HCT116 (cell line): ENCODE results near the gene DYNC2LI1. TPM values are rescaled to one million over a fixed set of nuclear protein-coding genes. Genes with fewer than 3 reads are reported as not detected.

Experiments
- ATAC-seq: fragments of 200-7000 bp; cut with Tn5 transposase; 2 replicates; pipeline ENCODE4 v1.9.1; 2020; ENCODE audit warnings: mild to moderate bottlenecking, moderate library complexity
- BruUV-seq: library from RNA; stranded (reverse); fragments of 400-500 nt; replicated peaks from 2 replicates; lab custom pipeline; 2021; lab: Mats Ljungman, UMichigan
- CTCF ChIA-PET: fragments of 300-600 bp; sonication (Branson Sonifier 250); formaldehyde crosslinking; loops from one replicate; lab custom pipeline; 2021; ENCODE audit warnings: antibody characterized with exemption; lab: Charles Lee
- POLR2A ChIA-PET: fragments of 300-600, 350-600 bp; sonication (Branson Sonifier 250); formaldehyde crosslinking; loops from one replicate; lab custom pipeline; 2021; ENCODE audit warnings: antibody characterized with exemption; lab: Charles Lee
- RAD21 ChIA-PET, 2 experiments: fragments of 300-600 bp; sonication (Branson Sonifier 250); formaldehyde crosslinking; loops; one replicate each; lab custom pipeline; 2023; ENCODE audit warnings: low total read pairs in 2 of 2; ENCODE audit not compliant: uncharacterized antibody in 2 of 2, unreplicated experiment in 2 of 2, low non-redundant PET in 1 of 2; lab: Charles Lee
- DNase-seq: peaks from one replicate; pipeline ENCODE4 v3.0.0-alpha.2; 2010; ENCODE audit warnings: low read depth, low spot score
- H2AFZ ChIP-seq: fragments of 200-600 bp; shearing (Covaris generic), sonication (generic); 2 replicates; pipeline ENCODE4 v1.6.1; 2017; ENCODE audit warnings: low read depth, mixed run types, mixed read lengths, antibody characterized with exemption, low read length; ENCODE audit not compliant: poor library complexity, severe bottlenecking
- H3K27ac ChIP-seq: 2 replicates; pipeline ENCODE4 v1.5.1; 2012; ENCODE audit warnings: low read depth, low read length
- H3K27me3 ChIP-seq: fragments of 200-600 bp; sonication (generic); 2 replicates; pipeline ENCODE4 v1.6.1; 2016; ENCODE audit warnings: mixed run types, low read length, mixed read lengths; ENCODE audit not compliant: insufficient read depth
- H3K36me3 ChIP-seq, 2 experiments: fragments of 200-500 bp in 1 of 2; fragments of 200-600 bp in 1 of 2; sonication (Bioruptor generic) in 1 of 2; sonication (generic) in 1 of 2; 2 replicates each; pipeline versions ENCODE4 v1.5.1 to v1.6.1; 2014 to 2016; ENCODE audit warnings: low read length in 2 of 2, inconsistent platforms in 1 of 2, mixed read lengths in 1 of 2, mixed run types in 1 of 2; ENCODE audit not compliant: insufficient read depth in 2 of 2, control insufficient read depth in 1 of 2
- H3K4me1 ChIP-seq, 2 experiments: fragments of 200-600 bp in 1 of 2; sonication (generic) in 1 of 2; 2 replicates each; pipeline versions ENCODE4 v1.5.1 to v1.6.1; 2012 to 2017; ENCODE audit warnings: low read length in 2 of 2, inconsistent platforms in 1 of 2, mild to moderate bottlenecking in 1 of 2, mixed read lengths in 1 of 2, mixed run types in 1 of 2, moderate library complexity in 1 of 2; ENCODE audit not compliant: insufficient read depth in 2 of 2, control insufficient read depth in 1 of 2
- H3K4me2 ChIP-seq: fragments of 200-600 bp; sonication (generic); 2 replicates; pipeline ENCODE4 v1.6.1; 2017; ENCODE audit warnings: mixed run types, low read length, mixed read lengths
- H3K4me3 ChIP-seq, 2 experiments: fragments of 200-600 bp in 1 of 2; sonication (generic) in 1 of 2; replicated peaks in 1 of 2; 2 replicates each; pipeline ENCODE4 v1.5.1; 2011 to 2016; ENCODE audit warnings: low read length in 2 of 2, control low read depth in 1 of 2, low read depth in 1 of 2, mild to moderate bottlenecking in 1 of 2, mixed read lengths in 1 of 2, mixed run types in 1 of 2
- H3K79me2 ChIP-seq: fragments of 200-600 bp; sonication (generic); 2 replicates; pipeline ENCODE4 v1.6.1; 2017; ENCODE audit warnings: mild to moderate bottlenecking, mixed run types, low read length, moderate library complexity, mixed read lengths; ENCODE audit not compliant: insufficient read depth
- H3K9ac ChIP-seq: fragments of 200-600 bp; sonication (generic); 2 replicates; pipeline ENCODE4 v1.6.1; 2016; ENCODE audit warnings: low read length, mixed read lengths
- H3K9me2 ChIP-seq: fragments of 200-600 bp; sonication (generic), shearing (Covaris generic); 2 replicates; pipeline ENCODE4 v1.6.1; 2017; ENCODE audit warnings: mixed run types, mild to moderate bottlenecking, moderate library complexity; ENCODE audit not compliant: insufficient read depth
- H3K9me3 ChIP-seq, 2 experiments: fragments of 200-500 bp in 1 of 2; fragments of 200-600 bp in 1 of 2; sonication (Bioruptor generic) in 1 of 2; sonication (generic) in 1 of 2; 2 replicates each; pipeline ENCODE4 v1.6.1; 2014 to 2017; ENCODE audit warnings: low read length in 2 of 2, mixed read lengths in 2 of 2, inconsistent platforms in 1 of 2, low read depth in 1 of 2, mild to moderate bottlenecking in 1 of 2, mixed run types in 1 of 2, moderate library complexity in 1 of 2; ENCODE audit not compliant: control insufficient read depth in 1 of 2, insufficient read depth in 1 of 2
- H4K20me1 ChIP-seq: fragments of 200-600 bp; sonication (generic), shearing (Covaris generic); 2 replicates; pipeline ENCODE4 v1.6.1; 2017; ENCODE audit warnings: mixed run types, mild to moderate bottlenecking, moderate library complexity; ENCODE audit not compliant: insufficient read depth
- CBX3 ChIP-seq: IDR thresholded peaks from 2 replicates; pipeline ENCODE4 v1.6.1; 2012; ENCODE audit warnings: low read depth
- EZH2phosphoT487 ChIP-seq: fragments of 200-600 bp; IDR thresholded peaks from 2 replicates; pipeline ENCODE4 v1.6.1; 2018; ENCODE audit warnings: antibody characterized with exemption, borderline replicate concordance
- FOSL1 ChIP-seq: IDR thresholded peaks from 2 replicates; pipeline ENCODE4 v1.6.1; 2012; ENCODE audit warnings: low read depth
- POLR2AphosphoS5 ChIP-seq: IDR thresholded peaks from 2 replicates; pipeline ENCODE4 v1.6.1; 2011; ENCODE audit warnings: mild to moderate bottlenecking, low read depth, low read length, moderate library complexity
- RAD21 ChIP-seq: IDR thresholded peaks from 2 replicates; pipeline ENCODE4 v1.6.1; 2012; ENCODE audit warnings: low read depth, mild to moderate bottlenecking
- SIN3A ChIP-seq: IDR thresholded peaks from 2 replicates; pipeline ENCODE4 v1.6.1; 2012; ENCODE audit warnings: low read depth
- YY1 ChIP-seq: IDR thresholded peaks from 2 replicates; pipeline ENCODE4 v1.6.1; 2011; ENCODE audit warnings: low read length, low read depth, moderate library complexity, mild to moderate bottlenecking; ENCODE audit not compliant: insufficient replicate concordance; ENCODE audit errors: extremely low read depth
- ZFX ChIP-seq: fragments of 450-650 bp; IDR thresholded peaks from 2 replicates; pipeline ENCODE4 v1.6.1; 2017
- ZNF274 ChIP-seq: fragments of 200-500 bp; sonication (Bioruptor generic); IDR thresholded peaks from 2 replicates; pipeline ENCODE4 v1.6.1; 2014; ENCODE audit warnings: mild to moderate bottlenecking, low read depth, low read length, inconsistent platforms
- intact Hi-C: fragments of 100-400 bp; cut with micrococcal nuclease; formaldehyde crosslinking; loops from 2 replicates; pipeline ENCODE4 v1.10.0; 2022
- total RNA-seq: library from RNA; stranded (reverse); gene quantifications from one replicate; pipeline ENCODE4 v1.2.1, GENCODE V29; 2021; ENCODE audit not compliant: unreplicated experiment
- TF ChIP-seq, protein P1 (sequence below), 3 experiments: fragments of 200-600 bp in 1 of 3; sonication (generic) in 1 of 3; IDR thresholded peaks in 2 of 3; conservative IDR thresholded peaks in 1 of 3; 2 replicates each; pipeline ENCODE4 v1.5.1; 2012 to 2017; ENCODE audit warnings: low read depth in 2 of 3, low read length in 2 of 3, antibody characterized with exemption in 1 of 3, borderline replicate concordance in 1 of 3, control low read depth in 1 of 3, mild to moderate bottlenecking in 1 of 3, mixed read lengths in 1 of 3, mixed run types in 1 of 3, moderate library complexity in 1 of 3; ENCODE audit not compliant: insufficient read depth in 1 of 3

DYNC2LI1 gene
- total RNA-seq, 1 experiment from 2014 or later = 16.7 TPM

- TF ChIP-seq, protein P1, sequence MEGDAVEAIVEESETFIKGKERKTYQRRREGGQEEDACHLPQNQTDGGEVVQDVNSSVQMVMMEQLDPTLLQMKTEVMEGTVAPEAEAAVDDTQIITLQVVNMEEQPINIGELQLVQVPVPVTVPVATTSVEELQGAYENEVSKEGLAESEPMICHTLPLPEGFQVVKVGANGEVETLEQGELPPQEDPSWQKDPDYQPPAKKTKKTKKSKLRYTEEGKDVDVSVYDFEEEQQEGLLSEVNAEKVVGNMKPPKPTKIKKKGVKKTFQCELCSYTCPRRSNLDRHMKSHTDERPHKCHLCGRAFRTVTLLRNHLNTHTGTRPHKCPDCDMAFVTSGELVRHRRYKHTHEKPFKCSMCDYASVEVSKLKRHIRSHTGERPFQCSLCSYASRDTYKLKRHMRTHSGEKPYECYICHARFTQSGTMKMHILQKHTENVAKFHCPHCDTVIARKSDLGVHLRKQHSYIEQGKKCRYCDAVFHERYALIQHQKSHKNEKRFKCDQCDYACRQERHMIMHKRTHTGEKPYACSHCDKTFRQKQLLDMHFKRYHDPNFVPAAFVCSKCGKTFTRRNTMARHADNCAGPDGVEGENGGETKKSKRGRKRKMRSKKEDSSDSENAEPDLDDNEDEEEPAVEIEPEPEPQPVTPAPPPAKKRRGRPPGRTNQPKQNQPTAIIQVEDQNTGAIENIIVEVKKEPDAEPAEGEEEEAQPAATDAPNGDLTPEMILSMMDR (IDR thresholded peaks at IDR 0.05 in 2 of 3, conservative IDR thresholded peaks at IDR 0.05 in 1 of 3; ENCODE audit: borderline replicate concordance in 1 of 3, insufficient read depth in 1 of 3, low read depth in 2 of 3, low read length in 2 of 3) = no peak
- TF ChIP-seq ZFX (no peak), SIN3A (no peak), FOSL1 (no peak)
Measured at GRCh38 chr2:43743706-43744105, 30.1 kb upstream of the DYNC2LI1 start (continued).

GRCh38 chr2:43745457-43745856 is 28.4 kb upstream of the DYNC2LI1 start:
- ATAC-seq = no peak
- Histone ChIP-seq H3K4me2 (no peak overlapping the region), H3K9me3 (no peaks in the 10 kb centered on the region), H3K9ac (no peak overlapping the region), H3K9me2 (no peaks in the 10 kb centered on the region), H3K4me3 (no peak overlapping the region), H3K4me1 (peaks cover 6 to 7% of the 10 kb centered on the region in 2 experiments; a peak in 1 of 4 replicates), H2AFZ (no peak overlapping the region), H3K36me3 (peaks cover 0 to 3% of the 10 kb centered on the region in 2 experiments; a peak in 1 of 4 replicates), H3K27ac (no peak overlapping the region), H3K27me3 (no peaks in the 10 kb centered on the region), H4K20me1 (no peaks in the 10 kb centered on the region), H3K79me2 (no peaks in the 10 kb centered on the region)
- intact Hi-C loops = no loop called here
- ChIA-PET CTCF (no interaction called here), POLR2A (no interaction called here), RAD21 (no interaction called here)
- no TSS peak for BruUV-seq
- no peak for DNase-seq
- no peak for TF ChIP-seq SIN3A
- TF ChIP-seq CBX3 = no peak
- no peak for TF ChIP-seq ZNF274
- TF ChIP-seq EZH2phosphoT487 = no peak
- TF ChIP-seq POLR2AphosphoS5 = no peak
- TF ChIP-seq YY1 = no peak
- no peak for TF ChIP-seq RAD21
- no peak for TF ChIP-seq ZFX
